SK-N-MC (cell line): ENCODE results near the gene SMURF1.

Source experiments
- DNase-seq: peaks from one replicate; pipeline ENCODE4 v3.0.0-alpha.2; 2011; ENCODE audit warnings: low read depth, low spot score
- H3K27ac ChIP-seq: fragments of 200-600 bp; sonication (generic); 2 replicates; pipeline ENCODE4 v1.5.1; 2016; ENCODE audit warnings: mixed run types
- H3K36me3 ChIP-seq: fragments of 200-600 bp; sonication (generic); 2 replicates; pipeline ENCODE4 v1.6.1; 2017; ENCODE audit warnings: antibody characterized with exemption, low read length, mixed read lengths; ENCODE audit not compliant: insufficient read depth
- H3K4me3 ChIP-seq: fragments of 200-600 bp; sonication (generic); 2 replicates; pipeline ENCODE4 v1.5.1; 2016
- H3K9ac ChIP-seq: fragments of 200-600 bp; sonication (generic); 2 replicates; pipeline ENCODE4 v1.8.0; 2017; ENCODE audit warnings: mixed run types, mixed read lengths; ENCODE audit not compliant: insufficient read length
- H3K9me3 ChIP-seq: fragments of 200-600 bp; sonication (generic); 2 replicates; pipeline ENCODE4 v1.6.1; 2017; ENCODE audit warnings: low read depth, mild to moderate bottlenecking, antibody characterized with exemption, low read length, moderate library complexity, mixed read lengths
- EZH2 ChIP-seq: fragments of 200-600 bp; sonication (generic); IDR thresholded peaks from one replicate; pipeline ENCODE4 v1.6.1; 2017; ENCODE audit warnings: antibody characterized with exemption
- FOXP2 ChIP-seq: optimal IDR thresholded peaks from 2 replicates; pipeline ENCODE3; 2011; ENCODE audit warnings: mild to moderate bottlenecking, moderate library complexity; ENCODE audit not compliant: insufficient read depth; ENCODE audit errors: extremely low read length, control extremely low read depth
- POLR2AphosphoS5 ChIP-seq: IDR thresholded peaks from 2 replicates; pipeline ENCODE4 v1.6.1; 2012; ENCODE audit warnings: mild to moderate bottlenecking, low read depth, low read length, borderline replicate concordance

SMURF1 gene

DNA sequence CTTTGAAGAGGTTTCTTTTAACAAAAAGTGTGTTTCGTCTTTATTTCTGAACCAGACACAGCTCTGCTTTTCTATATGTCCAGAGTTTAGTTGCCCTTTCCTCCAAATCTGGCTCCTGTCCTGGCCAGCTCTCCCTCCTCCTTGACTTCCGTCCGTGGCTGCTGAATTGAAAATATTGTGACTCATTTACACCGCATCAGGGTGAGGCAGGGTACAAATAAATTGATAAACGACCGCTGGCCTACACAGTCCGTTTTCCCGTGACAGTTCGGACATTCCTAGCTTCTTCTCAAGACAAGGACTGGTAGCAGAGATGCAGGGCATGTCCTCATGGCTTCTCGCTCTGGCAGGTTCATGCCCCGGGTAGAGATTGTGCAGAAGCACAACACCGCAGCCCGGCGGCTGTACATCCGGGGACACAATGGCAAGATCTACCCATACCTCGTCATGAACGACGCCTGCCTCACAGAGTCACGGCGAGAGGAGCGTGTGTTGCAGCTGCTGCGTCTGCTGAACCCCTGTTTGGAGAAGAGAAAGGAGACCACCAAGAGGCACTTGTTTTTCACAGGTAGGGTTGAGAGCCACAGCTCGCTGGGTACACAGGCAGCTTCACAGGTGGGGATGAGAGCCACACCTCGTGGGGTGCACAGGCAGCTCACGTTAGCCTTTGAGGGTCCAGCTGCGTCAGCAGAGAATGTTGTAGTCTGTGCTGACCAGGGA lies 139.0 kb downstream of the SMURF1 start:
- H3K9ac ChIP-seq: no peak overlapping the region
- H3K36me3 ChIP-seq: peaks cover 65% of the 10 kb centered on the region

DNA sequence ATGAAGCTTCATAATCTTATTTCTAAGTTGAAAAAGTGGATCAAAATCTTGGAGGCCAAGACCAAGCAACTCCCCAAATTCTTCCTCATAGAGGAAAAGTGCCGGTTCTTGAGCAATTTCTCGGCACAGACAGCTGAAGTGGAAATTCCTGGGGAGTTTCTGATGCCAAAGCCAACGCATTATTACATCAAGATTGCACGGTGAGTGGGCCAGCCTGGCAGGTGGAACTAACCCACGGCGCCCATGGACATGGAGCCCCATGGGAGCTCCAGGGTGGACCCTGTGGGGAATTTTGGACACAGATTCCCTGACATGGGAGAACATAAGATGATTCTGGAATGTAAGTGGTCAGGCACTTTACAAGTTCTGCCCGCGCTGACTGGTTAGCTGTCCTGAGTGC lies 139.7 kb downstream of the SMURF1 start:
- H3K9ac ChIP-seq: no peak overlapping the region
- no peak overlapping the region for H3K27ac ChIP-seq
- no peaks in the 10 kb centered on the region for H3K9me3 ChIP-seq
- H3K36me3 ChIP-seq: peaks cover 67% of the 10 kb centered on the region
- TF ChIP-seq EZH2 (no peak), FOXP2 (no peak), POLR2AphosphoS5 (no peak)
- DNase-seq: no peak
- H3K4me3 ChIP-seq: no peak overlapping the region

More for the DNA sequence above, 139.0 kb downstream of the SMURF1 start:
- no peaks in the 10 kb centered on the region for H3K9me3 ChIP-seq
- DNase-seq: no peak
- no peak overlapping the region for H3K27ac ChIP-seq
- H3K4me3 ChIP-seq: no peak overlapping the region
- no peak for TF ChIP-seq POLR2AphosphoS5
- no peak for TF ChIP-seq EZH2
- no peak for TF ChIP-seq FOXP2

DNA sequence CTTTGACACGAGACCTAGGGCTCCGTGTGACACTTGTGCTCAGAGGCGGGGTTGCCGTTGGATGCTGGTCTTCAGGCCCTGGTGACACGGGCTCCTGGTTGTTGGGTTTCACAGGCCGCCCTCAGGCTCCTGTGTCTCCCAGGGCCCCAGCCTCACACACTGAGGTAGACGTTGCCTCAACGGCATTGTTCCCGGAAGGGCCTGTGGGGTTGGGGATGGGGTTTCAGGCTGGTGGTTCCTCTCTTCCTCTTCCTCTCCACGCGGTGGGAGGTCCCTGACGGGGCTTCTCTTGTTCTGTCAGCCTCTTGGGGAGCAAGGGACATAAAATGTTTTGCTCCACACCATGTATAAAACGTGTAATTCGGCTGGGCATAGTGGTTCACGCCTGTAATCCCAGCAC lies 140.5 kb downstream of the SMURF1 start:
- peaks cover 67% of the 10 kb centered on the region for H3K36me3 ChIP-seq
- H3K4me3 ChIP-seq: no peak overlapping the region
- H3K27ac ChIP-seq: no peak overlapping the region
- no peaks in the 10 kb centered on the region for H3K9me3 ChIP-seq
- no peak overlapping the region for H3K9ac ChIP-seq
- DNase-seq: no peak
- no peak for TF ChIP-seq EZH2
- no peak for TF ChIP-seq FOXP2
- no peak for TF ChIP-seq POLR2AphosphoS5

DNA sequence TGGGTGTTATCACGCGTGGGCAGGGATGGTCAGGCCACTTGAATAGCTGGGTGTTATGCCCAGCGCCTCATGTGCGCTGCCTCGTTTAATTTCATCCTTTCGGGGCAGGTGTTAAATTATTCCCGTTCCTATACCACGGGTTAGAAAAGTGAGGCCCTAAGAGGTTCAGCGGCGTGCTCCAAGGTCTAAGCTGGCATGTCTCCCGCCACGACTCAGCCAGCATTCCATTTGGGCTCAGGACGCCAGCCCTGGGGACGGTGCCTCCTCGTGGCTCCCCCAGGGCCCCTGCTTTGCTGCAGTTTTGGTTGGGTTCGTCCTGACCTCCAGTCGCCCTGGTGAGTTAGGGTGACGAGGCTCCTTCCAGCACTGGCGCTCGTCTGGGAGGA lies 141.1 kb downstream of the SMURF1 start:
- TF ChIP-seq EZH2 (no peak), POLR2AphosphoS5 (no peak), FOXP2 (no peak)
- Histone ChIP-seq H3K27ac (no peak overlapping the region), H3K9ac (no peak overlapping the region), H3K9me3 (no peaks in the 10 kb centered on the region), H3K4me3 (no peak overlapping the region), H3K36me3 (peaks cover 64% of the 10 kb centered on the region)
- DNase-seq: no peak

DNA sequence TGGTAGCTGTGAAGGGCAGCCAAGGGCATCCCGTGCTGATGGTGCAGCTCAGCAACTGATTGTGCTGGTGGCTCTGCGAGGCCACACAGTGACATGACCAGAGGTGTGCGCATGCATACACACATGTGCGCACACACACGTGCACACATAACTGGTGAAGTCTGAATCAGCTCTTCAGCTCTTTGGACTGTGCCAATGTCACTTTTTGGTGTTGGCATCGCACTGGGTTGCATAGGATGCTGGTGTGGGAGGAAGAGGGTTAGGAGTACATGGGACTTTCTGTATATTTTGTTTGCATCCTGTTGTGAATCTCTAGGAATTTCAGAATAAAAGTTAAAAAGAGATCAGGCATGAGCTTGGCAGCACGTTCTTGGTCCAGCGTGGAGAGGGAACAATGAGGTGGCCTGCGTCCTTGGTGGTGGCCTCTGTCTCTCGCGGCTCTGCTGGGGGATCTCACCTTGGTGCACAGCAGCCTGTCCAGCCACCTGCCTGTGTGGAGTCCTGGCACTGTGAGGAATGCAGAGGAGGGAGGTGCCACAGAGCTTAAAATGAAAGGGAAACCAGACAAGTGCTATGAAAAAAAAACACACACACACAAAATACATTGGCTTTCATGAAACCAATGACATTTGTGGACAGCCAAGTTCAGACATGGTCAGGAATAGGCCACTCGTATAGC lies 141.6 kb downstream of the SMURF1 start:
- Histone ChIP-seq H3K4me3 (no peak overlapping the region), H3K27ac (no peak overlapping the region), H3K9ac (no peak overlapping the region), H3K36me3 (peaks cover 64% of the 10 kb centered on the region), H3K9me3 (no peaks in the 10 kb centered on the region)
- DNase-seq: no peak
- no peak for TF ChIP-seq EZH2
- TF ChIP-seq FOXP2: no peak

DNA sequence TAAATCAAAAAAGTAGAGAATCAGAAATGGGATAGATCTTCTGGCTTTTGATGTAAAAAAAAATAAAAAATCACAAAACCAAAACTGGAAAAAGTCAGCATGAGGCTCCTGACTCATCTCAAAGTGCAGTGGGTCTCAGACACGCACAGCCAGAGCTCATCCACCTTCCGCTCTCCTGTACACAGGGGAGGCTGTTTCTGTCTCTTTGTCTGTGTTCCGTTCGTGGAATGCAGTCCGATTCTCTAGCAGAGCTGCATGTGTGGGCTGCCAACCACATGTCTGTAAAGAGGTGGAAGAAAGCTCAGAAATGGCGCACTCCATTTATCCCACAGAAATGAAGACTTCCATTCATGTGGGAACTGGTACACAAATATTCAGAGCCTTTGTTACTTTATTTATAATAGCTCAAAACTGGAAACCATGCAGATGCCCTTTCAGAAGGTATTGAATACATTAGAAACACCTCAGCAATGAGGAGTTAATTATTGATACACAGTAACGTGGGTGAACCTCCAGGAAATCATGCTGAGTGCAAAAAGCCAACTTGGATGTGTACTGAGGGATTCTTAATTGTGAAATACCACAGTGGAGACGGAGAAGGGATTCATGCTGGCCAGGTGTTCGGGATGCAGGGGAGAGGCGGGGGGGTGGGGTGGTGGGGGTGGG lies 142.3 kb downstream of the SMURF1 start:
- no peak for DNase-seq

DNA sequence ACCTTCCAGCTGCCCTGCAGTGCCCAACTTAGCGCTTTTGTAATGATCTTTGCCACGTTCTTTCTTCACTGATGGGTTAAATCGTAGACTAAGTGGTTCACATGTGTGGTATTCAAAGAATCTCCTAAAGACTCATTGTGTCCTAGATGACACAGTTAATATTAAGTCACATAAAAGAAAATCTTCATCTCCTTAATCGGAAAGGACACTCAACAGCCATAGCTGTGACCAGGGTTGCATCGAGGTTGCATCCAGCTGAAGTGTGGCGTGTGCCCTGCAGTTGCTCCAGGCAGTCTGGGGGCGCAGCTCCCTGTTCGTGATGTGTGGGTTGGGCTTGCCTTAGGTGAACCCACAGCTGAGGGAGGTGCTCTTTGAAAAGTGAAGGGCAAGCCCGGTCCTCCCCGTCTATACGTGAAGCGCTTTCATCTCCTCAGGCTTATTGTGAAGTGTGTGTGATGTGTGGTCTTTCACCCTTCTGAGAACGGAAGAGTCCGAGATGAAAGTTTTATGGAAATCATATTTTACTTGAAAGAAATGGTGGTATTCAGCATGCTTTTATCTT lies 142.9 kb downstream of the SMURF1 start:
- Histone ChIP-seq H3K27ac (no peak overlapping the region), H3K36me3 (peaks cover 57% of the 10 kb centered on the region), H3K4me3 (no peak overlapping the region), H3K9ac (no peak overlapping the region), H3K9me3 (no peaks in the 10 kb centered on the region)
- TF ChIP-seq FOXP2: no peak
- no peak for TF ChIP-seq EZH2
- no peak for TF ChIP-seq POLR2AphosphoS5
- no peak for DNase-seq

More for the DNA sequence above, 142.3 kb downstream of the SMURF1 start:
- H3K9me3 ChIP-seq: no peaks in the 10 kb centered on the region
- H3K9ac ChIP-seq: no peak overlapping the region
- H3K4me3 ChIP-seq: no peak overlapping the region
- TF ChIP-seq POLR2AphosphoS5: no peak
- no peak for TF ChIP-seq EZH2
- TF ChIP-seq FOXP2: no peak
- H3K27ac ChIP-seq: no peak overlapping the region
- peaks cover 58% of the 10 kb centered on the region for H3K36me3 ChIP-seq

DNA sequence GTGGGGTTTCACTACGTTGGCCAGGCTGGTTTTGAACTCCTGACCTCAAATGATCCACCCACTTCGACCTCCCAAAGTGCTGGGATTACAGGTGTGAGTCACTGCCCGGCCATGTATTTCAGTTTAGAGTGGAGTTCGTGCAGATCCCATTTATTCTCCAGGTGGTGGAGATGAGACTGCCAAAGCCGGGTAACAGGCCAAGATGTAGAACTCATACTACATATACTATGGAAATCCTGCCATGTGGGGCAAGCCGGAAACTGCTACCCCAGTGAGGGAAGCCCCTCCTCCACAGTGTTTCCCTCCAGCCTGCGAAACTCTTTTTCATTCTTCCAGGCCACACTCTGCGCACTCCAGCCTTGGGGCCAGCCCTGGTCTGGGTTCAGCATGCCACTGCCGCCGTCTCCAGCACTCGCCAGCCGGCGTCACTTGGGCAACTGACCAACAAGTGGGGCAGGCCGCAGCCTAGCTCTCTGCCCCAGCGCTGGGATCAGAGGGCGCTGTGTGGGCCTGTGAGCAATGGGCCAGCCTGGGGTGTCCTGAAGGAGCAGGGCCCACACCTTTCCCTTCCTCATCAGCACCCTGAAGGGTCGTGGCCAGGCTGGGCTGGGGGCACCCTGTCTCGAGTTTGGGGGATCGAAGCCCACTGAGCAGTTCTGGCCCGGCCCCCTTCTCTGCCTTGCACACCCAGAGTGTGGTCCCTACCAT lies 143.6 kb downstream of the SMURF1 start:
- H3K4me3 ChIP-seq: no peak overlapping the region
- H3K9ac ChIP-seq: no peak overlapping the region
- H3K36me3 ChIP-seq: peaks cover 57% of the 10 kb centered on the region
- no peak for DNase-seq
- H3K9me3 ChIP-seq: no peaks in the 10 kb centered on the region
- no peak for TF ChIP-seq POLR2AphosphoS5
- no peak for TF ChIP-seq EZH2
- TF ChIP-seq FOXP2: no peak
- H3K27ac ChIP-seq: no peak overlapping the region
